ENCODE results near the gene KCNH1.

- no peak for TF ChIP-seq POLR2AphosphoS5 (IDR thresholded peaks at IDR 0.05; ENCODE audit: low read depth, low read length)
- TF ChIP-seq CTCF (IDR thresholded peaks at IDR 0.05 in 2 of 3, conservative IDR thresholded peaks at IDR 0.05 in 1 of 3; ENCODE audit: borderline replicate concordance in 1 of 3, insufficient read depth in 1 of 3, low read depth in 2 of 3, low read length in 2 of 3), result no peak
- no peak for TF ChIP-seq POLR2A (IDR thresholded peaks at IDR 0.05; ENCODE audit: borderline replicate concordance, extremely low read depth, insufficient read depth, insufficient read length)
- no peak for TF ChIP-seq ZBTB33 (IDR thresholded peaks at IDR 0.05; ENCODE audit: extremely low read depth, insufficient replicate concordance, low read length)
- TF ChIP-seq EZH2 (IDR thresholded peaks at IDR 0.05), result no peak
Observed at GRCh38 chr1:210674151-210674550, 459.8 kb downstream of the KCNH1 start.

All from HCT116 (cell line).